ENCODE measurements around the gene RAB11FIP2.

DNA sequence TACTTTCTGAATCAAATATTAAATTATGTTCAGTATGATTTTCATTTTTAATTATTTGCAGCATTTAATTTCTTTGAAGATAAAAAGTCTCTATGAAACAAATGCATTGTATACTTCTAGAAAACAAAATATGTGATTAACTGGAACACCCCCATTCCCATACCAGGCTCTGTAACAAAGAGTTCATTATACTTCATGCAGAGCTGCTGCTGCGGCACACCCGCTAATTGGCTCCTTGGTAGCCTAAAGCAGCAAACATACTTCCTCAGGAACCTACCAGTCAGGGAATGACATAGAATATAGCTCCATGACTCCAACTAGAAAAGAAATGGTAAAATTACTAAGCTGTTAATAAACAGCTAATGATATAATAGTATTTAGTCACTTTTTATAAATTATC is 19.3 kb downstream of the RAB11FIP2 start:
- TF ChIP-seq, protein P1, sequence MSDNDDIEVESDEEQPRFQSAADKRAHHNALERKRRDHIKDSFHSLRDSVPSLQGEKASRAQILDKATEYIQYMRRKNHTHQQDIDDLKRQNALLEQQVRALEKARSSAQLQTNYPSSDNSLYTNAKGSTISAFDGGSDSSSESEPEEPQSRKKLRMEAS (IDR thresholded peaks at IDR 0.05), result no peak
- TF ChIP-seq CEBPB (IDR thresholded peaks at IDR 0.05), result no peak
- TF ChIP-seq RAD21 (IDR thresholded peaks at IDR 0.05; ENCODE audit: low read depth), result no peak

Measured in Ishikawa (cell line).